SK-N-DZ (cell line): ENCODE results near the gene TOPORS.
"Not testable (repeated sequence)": the region's sequence is repeated elsewhere in the genome, so short reads cannot be mapped to it uniquely, and the experiment has no call there.

Experiments used
- DNase-seq: peaks from one replicate; pipeline ENCODE4 v3.0.0-alpha.2; 2015; ENCODE audit warnings: low spot score

Gene TOPORS

DNA sequence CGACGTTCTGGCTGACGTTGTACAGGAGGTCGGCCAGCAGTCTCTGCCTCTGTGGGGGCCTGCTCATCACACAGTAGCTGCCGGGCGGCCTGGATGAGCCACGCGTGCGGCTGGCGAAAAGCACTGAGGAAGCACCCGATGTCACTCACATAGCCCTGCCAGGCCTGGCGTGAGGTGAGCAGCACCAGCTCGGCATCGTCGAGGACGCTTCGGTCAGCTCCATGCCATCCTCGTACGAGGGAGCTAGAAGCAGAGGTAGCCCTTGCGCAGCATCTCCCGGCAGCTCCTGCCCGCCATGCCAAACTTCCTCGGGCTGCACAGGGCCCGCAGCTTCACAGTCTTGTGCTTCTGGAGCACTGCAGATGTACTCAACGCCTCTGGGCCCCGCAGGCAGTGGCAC, 14.4 kb upstream of the TOPORS start:
- no peak for DNase-seq

DNA sequence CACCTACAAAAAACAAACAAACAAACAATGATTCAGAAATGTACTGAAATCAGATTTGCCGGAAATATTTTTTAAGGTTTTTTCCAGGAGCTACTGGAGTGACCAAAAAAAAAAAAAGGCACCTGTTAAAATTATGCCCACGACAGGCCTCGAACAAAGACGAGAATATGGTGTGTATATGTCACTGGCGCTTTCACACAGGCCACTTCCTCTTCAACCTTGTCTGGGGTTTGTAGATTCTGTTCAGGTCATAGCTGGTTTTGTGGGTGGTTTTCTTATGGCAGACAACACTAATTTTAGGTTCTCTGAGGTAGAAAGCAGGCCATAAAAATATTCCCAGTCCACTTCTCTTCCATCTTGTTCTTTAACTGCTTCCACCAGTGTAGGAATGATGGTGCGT, 13.6 kb upstream of the TOPORS start:
- DNase-seq: no peak

GRCh38 chr9:32558408-32558934, 6.1 kb upstream of the TOPORS start:
- DNase-seq: no peak

DNA sequence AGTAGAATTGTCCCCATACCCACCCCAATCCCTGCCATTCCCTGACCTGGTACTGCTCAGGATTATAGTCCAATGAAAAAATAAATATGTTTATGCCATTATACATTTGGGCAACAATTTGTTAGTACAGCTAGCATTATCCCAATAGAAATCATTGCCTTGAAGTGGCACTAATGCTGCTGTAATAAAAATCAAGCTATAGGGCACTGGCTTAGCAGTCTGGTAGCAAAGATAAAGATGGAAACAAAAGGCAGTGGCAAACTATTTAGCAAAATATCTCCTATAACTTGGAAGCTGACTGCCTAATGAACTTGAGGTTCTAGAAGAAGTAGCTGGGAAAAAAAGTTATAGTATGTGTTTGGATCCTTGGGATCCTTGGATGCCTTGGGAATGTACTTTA, 2.2 kb upstream of the TOPORS start:
- no peak for DNase-seq

DNA sequence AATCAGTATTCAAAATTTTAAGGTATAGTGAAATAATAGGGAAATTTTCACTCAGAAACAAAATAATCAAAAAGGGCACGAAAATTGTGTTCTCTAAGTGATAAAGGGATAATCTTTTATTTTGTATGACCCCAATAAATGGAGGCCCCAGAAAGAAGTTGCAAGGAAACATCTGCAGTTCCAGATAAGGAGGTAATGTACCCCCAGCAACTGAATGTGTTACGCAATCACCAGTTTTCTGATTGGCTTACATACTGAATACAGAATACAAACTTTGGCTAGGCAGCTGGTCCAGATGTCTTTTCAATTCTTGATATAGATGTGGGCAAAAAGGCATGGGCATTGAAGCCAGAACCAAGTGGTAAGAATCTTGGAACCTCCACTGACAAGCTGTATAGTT, 1.7 kb upstream of the TOPORS start:
- DNase-seq: no peak

- peak; percentile 31 for DNase-seq
Measured at GRCh38 chr9:32551276-32552051, 922 bp downstream of the TOPORS start.

DNA sequence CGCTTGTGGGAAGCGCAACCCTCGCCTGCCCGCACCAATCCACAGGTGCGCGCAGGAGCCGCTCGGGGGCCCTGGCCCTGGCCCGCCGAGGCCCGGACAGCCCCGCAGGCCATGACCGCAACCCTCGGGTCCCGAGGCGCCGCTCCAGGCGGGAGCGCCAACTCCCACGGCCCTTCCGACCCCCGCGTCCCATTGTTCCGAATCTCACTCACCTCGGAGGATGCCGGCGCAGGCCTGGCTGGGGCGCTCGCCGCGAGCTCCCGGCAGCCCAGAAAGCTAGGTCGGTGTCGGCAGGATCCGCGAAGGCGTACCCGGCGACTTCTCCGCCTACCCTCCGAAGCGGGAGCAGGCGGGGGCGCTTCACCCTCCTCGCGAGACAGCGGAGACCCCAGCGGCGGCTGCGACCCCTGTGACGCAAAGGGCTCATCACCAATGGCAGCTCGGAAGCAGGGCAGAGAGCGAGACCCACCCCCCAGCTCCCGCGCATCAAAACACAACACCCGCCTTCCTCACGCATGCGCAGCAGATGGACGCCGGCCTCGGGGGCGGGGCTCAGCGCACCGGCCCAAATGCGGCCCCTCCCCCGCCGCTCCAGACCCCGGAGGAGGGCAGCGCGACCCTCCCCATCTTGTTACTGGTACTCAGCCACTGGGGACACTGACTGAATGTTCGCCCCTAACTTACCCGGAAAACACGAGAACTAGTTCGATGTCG, 1.7 kb downstream of the TOPORS start:
- DNase-seq: peak; percentile 96

DNA sequence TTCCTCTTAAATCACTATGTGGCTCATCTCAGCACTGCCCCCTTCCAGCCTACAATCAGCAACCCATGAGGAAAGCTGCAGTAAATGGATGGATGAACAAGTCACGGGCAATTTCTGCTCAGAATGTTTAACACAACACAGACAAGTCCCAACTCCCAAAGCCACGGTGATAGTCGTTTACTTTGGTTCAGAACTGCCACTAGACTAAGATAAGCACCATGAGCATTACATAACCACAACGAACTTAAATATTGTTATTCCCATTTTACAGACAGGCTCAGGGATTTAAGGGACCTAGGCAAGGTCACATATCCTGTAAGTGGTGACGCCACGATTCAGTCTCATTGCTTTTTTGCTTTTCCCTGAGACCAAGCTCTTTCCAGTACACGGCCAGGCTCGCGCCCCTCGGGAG, 2.2 kb downstream of the TOPORS start:
- DNase-seq: peak; percentile 29

DNA sequence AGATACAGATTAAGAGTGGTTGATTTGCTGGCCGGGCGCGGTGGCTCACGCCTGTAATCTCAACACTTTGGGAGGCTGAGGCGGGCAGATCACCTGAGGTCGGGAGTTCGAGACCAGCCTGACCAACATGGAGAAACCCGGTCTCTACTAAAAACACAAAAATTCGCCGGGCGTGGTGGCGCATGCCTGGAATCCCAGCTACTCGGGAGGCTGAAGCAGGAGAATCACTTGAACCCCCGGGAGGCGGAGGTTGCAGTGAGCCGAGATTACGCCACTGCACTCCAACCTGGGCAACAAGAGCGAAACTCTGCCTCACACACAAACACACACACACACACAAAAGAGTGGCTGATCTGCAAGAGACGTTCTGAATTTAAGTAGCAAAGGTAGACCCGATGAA, 4.2 kb downstream of the TOPORS start:
- not testable (repeated sequence) for DNase-seq

GRCh38 chr9:32545884-32546283, 6.5 kb downstream of the TOPORS start:
- DNase-seq: no peak

DNA sequence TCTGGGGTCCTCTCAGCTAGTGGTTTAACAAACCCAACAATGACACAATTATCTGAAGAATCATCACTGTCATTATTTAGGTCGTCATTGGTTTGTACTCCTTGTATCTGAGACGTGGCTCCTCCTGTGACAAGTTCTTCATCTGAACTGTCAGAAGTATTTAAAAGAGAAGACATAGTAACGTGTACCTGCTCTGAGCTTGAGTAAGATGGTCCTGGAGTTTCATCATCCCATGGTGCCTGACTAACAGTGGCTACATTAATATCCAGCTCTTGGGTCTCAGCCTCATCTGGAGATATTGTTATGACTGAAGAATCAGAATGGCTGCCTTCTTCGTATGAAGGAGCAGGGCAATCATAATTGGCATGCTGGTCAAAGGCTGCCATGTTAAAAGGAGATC, 9.3 kb downstream of the TOPORS start:
- no peak for DNase-seq

DNA sequence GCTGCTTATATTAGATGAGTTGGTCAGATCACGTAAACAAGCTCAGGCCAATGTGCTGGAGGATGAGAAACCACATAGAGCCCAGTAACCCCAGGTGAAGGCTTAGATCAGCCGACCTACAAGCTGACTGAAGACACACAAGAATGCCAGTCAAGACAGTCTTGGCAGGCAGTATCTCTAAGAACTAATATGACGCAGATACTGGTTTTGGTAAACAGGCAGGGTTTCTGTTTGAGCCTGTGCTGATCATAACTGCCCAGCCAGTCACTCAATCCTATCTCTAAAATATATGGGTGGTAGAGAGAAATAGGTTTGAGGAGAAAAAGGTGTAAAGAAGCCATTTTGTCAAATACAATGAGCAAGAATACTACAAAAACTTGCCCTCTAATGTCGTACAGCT, 18.6 kb downstream of the TOPORS start:
- DNase-seq: no peak

DNA sequence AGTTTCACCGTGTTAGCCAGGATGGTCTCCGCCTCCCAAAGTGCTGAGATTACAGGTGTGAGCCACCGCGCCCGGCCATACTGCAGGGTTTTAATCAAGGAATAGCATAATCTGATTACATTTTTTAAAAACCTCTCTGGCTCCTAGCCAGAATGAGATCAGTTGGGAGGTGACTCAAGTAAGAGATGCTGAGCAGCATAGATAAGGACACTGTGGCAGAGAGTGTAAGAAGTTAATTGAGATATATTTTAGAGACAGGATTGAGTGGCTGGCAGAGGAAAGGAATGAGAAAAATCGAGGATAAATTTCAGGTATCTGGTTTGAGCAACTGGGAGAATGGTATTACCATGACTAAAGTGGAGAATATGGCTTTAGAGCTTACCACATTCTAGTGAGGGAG, 19.1 kb downstream of the TOPORS start:
- no peak for DNase-seq

DNA sequence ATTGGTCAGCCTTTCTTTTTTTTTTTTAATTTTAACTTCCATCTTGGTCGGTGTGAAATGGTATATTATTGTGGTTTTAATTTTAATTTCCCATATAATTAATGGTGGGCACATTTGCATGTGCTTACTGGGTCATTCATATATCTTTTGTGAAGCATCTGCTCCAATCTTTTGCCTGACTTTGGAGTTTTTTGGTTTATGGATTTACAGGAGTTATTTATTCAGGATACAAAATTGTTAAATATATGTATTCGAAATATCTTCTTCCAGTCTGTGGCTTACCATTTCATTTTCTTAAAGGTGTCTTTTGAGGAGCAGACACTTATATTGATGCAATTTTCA, 25.7 kb downstream of the TOPORS start:
- no peak for DNase-seq

DNA sequence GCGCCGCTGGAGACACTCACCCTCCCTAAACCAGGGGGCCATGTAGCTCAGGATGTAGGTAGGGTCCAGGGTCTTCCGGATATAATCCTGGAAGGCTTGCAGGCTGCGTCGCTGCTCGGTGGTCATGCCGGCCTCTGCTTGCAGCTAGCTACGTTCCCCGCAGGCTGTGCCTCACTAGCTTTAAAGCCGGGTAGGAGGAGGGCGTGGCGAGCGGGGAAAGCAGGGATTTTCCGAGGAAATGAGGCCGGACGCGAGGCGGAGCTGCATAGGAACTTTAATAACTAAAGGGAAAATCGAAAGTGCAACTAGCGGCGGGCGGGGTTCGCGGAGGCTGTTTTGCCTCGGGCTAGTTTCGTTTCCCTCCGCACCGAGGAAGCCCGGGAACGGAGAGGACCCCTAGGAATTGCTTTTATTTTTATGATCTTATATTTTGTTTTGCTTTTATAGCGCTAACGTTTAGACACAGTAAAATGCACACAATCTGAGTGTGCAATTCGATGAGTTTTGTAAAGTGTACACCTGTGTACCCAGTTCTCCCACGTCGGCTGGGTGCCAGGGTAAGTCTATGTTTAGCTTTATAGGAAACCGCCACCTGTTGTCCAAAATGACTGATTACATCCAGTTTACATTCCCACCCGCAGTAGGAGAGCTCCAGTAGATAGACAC, 26.2 kb downstream of the TOPORS start, which contains the start of gene RIGI:
Gene RIGI, minus strand, starts transcription at position 156 of the 666 bp plus-strand sequence. Its CDS starts 30 bp downstream, at position 126.
- DNase-seq: peak; percentile 59

DNA sequence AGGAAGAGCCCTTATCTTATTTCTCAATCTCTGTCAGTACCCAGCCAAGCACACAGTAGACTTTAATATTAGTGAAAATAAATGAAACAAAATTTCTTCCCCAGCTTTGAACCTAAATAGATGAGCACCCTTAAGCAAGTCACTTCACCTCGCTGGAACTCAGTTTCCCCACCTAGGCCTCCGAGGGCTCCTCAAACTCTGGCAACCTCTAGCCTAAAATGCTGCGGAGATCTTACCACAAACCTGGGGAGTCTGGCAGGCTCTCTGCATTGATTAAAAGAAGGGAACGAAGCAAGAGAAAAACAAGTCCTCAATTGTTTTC, 26.7 kb downstream of the TOPORS start:
- DNase-seq: peak; percentile 4

- peak; percentile 2 for DNase-seq
Measured at GRCh38 chr9:32524892-32525708, 27.3 kb downstream of the TOPORS start.

DNA sequence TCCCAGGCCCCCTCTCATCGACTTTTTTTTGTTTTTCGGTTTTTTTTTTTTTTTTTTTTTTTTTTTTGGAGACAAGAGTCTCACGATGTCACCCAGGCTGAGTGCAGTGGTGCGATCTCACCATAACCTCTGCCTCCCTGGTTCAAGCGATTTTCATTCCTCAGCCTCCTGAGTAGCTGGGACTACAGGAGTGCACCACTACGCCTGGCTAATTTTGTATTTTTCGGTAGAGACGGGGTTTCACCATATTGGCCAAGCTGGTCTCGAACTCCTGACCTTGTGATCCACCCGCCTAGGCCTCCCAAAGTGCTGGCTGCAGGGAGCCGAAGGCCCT, 27.9 kb downstream of the TOPORS start:
- DNase-seq: not testable (repeated sequence)

GRCh38 chr9:32523910-32524309, 28.5 kb downstream of the TOPORS start:
- no peak for DNase-seq

- no peak for DNase-seq
Measured at GRCh38 chr9:32518276-32518675, 34.1 kb downstream of the TOPORS start.

- no peak for DNase-seq
Measured at GRCh38 chr9:32516241-32516640, 36.1 kb downstream of the TOPORS start.

- no peak for DNase-seq
Measured at GRCh38 chr9:32508728-32509127, 43.7 kb downstream of the TOPORS start.
